ENCODE measurements around the gene UBR4. TPM values are rescaled to one million over a fixed set of nuclear protein-coding genes. Genes with fewer than 3 reads are reported as not detected.

Gene UBR4
- polyA plus RNA-seq, 1 of the 3 experiments (the other 2 are of a cell fraction) = 68.7 TPM

GRCh38 chr1:19066248-19066873 is 143.7 kb downstream of the UBR4 start:
- H3K79me2 ChIP-seq (ENCODE audit: insufficient read depth) = no peaks in the 10 kb centered on the region
- H3K4me3 ChIP-seq (ENCODE audit: low read depth in 2 of 2, low read length in 1 of 2) = no peak overlapping the region
- no peak for DNase-seq
- no peaks in the 10 kb centered on the region for H4K20me1 ChIP-seq (ENCODE audit: insufficient read depth)
- H3K4me1 ChIP-seq (ENCODE audit: control insufficient read depth in 1 of 2, insufficient read depth in 2 of 2, low read depth in 1 of 2, low read length in 1 of 2) = peaks cover 0 to 41% of the 10 kb centered on the region in 2 experiments; a peak in 1 of 4 replicates
- H3K9me3 ChIP-seq = no peaks in the 10 kb centered on the region
- POLR2A ChIA-PET = no interaction called here
- H3K9me2 ChIP-seq = no peaks in the 10 kb centered on the region
- CTCF ChIA-PET = no interaction called here
- TF ChIP-seq FOXJ3 (CRISPR knock-in tag; IDR thresholded peaks at IDR 0.05) = no peak
- no peak for TF ChIP-seq NRF1 (IDR thresholded peaks at IDR 0.05; ENCODE audit: low read depth, low read length)
- TF ChIP-seq REST (IDR thresholded peaks at IDR 0.05; ENCODE audit: low read depth, low read length) = no peak
- TF ChIP-seq RFX5 (IDR thresholded peaks at IDR 0.05; ENCODE audit: low read length) = no peak
- TF ChIP-seq EZH2phosphoT487 (IDR thresholded peaks at IDR 0.05; ENCODE audit: borderline replicate concordance, low read depth) = no peak
- TF ChIP-seq, protein P1, sequence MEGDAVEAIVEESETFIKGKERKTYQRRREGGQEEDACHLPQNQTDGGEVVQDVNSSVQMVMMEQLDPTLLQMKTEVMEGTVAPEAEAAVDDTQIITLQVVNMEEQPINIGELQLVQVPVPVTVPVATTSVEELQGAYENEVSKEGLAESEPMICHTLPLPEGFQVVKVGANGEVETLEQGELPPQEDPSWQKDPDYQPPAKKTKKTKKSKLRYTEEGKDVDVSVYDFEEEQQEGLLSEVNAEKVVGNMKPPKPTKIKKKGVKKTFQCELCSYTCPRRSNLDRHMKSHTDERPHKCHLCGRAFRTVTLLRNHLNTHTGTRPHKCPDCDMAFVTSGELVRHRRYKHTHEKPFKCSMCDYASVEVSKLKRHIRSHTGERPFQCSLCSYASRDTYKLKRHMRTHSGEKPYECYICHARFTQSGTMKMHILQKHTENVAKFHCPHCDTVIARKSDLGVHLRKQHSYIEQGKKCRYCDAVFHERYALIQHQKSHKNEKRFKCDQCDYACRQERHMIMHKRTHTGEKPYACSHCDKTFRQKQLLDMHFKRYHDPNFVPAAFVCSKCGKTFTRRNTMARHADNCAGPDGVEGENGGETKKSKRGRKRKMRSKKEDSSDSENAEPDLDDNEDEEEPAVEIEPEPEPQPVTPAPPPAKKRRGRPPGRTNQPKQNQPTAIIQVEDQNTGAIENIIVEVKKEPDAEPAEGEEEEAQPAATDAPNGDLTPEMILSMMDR (IDR thresholded peaks at IDR 0.05) = no peak
- no peak for TF ChIP-seq YY1 (IDR thresholded peaks at IDR 0.05; ENCODE audit: low read depth)
- TF ChIP-seq, protein P2, sequence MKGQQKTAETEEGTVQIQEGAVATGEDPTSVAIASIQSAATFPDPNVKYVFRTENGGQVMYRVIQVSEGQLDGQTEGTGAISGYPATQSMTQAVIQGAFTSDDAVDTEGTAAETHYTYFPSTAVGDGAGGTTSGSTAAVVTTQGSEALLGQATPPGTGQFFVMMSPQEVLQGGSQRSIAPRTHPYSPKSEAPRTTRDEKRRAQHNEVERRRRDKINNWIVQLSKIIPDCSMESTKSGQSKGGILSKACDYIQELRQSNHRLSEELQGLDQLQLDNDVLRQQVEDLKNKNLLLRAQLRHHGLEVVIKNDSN (IDR thresholded peaks at IDR 0.05; ENCODE audit: borderline replicate concordance, low read depth) = no peak
- no peak for TF ChIP-seq CHD2 (IDR thresholded peaks at IDR 0.05; ENCODE audit: low read length, partially characterized antibody)
- TF ChIP-seq, protein P3, sequence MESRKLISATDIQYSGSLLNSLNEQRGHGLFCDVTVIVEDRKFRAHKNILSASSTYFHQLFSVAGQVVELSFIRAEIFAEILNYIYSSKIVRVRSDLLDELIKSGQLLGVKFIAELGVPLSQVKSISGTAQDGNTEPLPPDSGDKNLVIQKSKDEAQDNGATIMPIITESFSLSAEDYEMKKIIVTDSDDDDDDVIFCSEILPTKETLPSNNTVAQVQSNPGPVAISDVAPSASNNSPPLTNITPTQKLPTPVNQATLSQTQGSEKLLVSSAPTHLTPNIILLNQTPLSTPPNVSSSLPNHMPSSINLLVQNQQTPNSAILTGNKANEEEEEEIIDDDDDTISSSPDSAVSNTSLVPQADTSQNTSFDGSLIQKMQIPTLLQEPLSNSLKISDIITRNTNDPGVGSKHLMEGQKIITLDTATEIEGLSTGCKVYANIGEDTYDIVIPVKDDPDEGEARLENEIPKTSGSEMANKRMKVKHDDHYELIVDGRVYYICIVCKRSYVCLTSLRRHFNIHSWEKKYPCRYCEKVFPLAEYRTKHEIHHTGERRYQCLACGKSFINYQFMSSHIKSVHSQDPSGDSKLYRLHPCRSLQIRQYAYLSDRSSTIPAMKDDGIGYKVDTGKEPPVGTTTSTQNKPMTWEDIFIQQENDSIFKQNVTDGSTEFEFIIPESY (IDR thresholded peaks at IDR 0.05; ENCODE audit: borderline replicate concordance, low read depth) = no peak
- no peak for TF ChIP-seq USF2 (IDR thresholded peaks at IDR 0.05; ENCODE audit: borderline replicate concordance, low read depth, low read length)
- no peak for TF ChIP-seq FOXM1 (IDR thresholded peaks at IDR 0.05; ENCODE audit: low read depth)
- no peak for TF ChIP-seq NFIC (IDR thresholded peaks at IDR 0.05; ENCODE audit: borderline replicate concordance)
- no peak for TF ChIP-seq TAF1 (IDR thresholded peaks at IDR 0.05; ENCODE audit: borderline replicate concordance, low read depth, low read length)
- TF ChIP-seq RCOR1 (IDR thresholded peaks at IDR 0.05; ENCODE audit: low read length) = no peak
- no peak for TF ChIP-seq RAD21 (IDR thresholded peaks at IDR 0.05; ENCODE audit: low read length)
- TF ChIP-seq POLR2AphosphoS5 (IDR thresholded peaks at IDR 0.05; ENCODE audit: low read depth, low read length) = no peak
- no peak for TF ChIP-seq ELF1 (IDR thresholded peaks at IDR 0.05)
- TF ChIP-seq FOSL2 (IDR thresholded peaks at IDR 0.05; ENCODE audit: borderline replicate concordance, low read depth) = no peak
- no peak overlapping the region for H3K4me2 ChIP-seq
- no peak overlapping the region for H3K27ac ChIP-seq (ENCODE audit: low read depth in 2 of 2, low read length in 1 of 2)
- no peak overlapping the region for H3K9ac ChIP-seq
- H3F3A ChIP-seq (replicated peaks; ENCODE audit: insufficient read depth) = no peaks in the 10 kb centered on the region
- no peak overlapping the region for H2AFZ ChIP-seq (ENCODE audit: low read depth)
- H3K36me3 ChIP-seq (replicated peaks in 1 of 2; ENCODE audit: control insufficient read depth in 1 of 2, insufficient read depth in 2 of 2, low read length in 1 of 2) = no peaks in the 10 kb centered on the region
- H3K27me3 ChIP-seq (ENCODE audit: insufficient read depth) = no peaks in the 10 kb centered on the region
- 80% methylated on average over 10 of the region's 14 CpGs for WGBS (ENCODE audit: low lambda C conversion rate)
